GM18526 (cell line): ENCODE data around the gene SLC22A1.

Experiments
- POLR2A ChIP-seq: IDR thresholded peaks from 3 replicates; pipeline ENCODE4 v1.6.1; 2011; ENCODE audit not compliant: insufficient read length; ENCODE audit errors: extremely low read depth

Gene SLC22A1

DNA sequence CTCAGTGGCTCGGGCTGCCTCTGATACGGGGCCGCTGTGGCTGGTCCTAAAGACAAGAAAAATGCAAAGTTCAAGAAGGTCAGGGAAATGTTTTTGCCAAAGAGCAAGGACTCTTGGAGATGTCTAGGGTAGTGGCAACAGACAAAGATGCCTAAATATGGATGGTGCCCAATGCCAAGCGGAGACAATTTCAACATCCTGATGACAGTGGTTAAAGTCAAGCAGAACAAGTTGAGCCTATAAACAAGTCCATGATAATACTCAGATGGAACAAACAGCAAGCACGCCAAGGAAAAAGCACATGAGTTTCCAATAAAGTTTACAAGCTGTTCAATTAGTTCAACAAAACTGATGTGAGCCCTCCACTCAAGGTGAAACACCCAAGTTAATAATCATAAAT, 51.1 kb downstream of the SLC22A1 start:
- no peak for TF ChIP-seq POLR2A

DNA sequence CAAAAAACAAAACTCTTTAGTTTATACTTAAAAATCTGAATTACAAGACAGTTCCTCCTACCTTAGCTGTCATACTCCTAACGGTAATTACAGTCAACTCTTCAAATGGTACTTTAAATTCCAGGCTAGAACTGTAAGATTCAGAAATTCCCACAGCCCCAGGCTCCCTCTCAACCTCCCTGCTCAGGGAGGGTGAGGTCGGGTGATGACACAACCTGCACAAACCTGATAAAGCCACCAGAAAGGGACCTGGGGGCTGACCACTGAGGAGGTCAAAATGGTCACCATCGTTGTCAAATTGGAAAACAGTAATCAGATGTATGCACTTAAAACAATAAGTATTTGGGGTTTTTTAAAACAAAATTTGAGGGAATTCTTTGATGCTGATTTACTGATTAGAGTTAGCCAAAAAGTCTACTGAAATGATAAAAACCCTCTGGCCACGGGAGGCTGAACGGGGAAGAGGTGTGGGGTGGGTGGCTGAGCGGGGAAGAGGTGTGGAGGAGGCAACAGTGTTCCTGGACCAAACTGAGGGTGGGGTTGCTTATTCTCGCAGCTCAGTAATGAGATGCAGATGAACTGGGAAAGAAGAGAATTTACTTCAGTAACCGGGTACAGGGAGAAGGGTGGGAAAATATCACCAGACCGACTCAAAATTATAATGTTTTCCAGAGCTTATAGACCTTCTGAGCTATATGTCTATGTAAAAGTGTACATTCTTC, 52.4 kb downstream of the SLC22A1 start:
- no peak for TF ChIP-seq POLR2A

DNA sequence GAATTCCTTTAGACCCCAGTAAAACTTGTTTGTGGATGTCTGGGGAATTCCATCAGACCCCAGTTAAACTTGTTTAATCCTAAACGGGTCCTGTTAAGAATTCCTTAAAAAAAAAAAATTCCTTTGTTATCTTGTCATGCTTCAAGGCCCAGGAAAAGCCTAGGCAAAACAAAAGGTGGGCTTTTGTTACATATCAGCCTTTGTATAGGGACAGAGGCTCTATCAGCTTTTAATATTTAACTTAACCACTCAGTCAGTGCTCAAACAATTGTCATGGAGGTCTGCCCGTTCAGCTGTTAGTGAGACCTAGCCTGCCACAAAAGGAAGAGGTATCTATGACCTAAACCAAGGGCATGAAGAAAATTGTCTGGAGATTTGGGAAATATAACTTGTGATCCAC, 53.1 kb downstream of the SLC22A1 start:
- no peak for TF ChIP-seq POLR2A

DNA sequence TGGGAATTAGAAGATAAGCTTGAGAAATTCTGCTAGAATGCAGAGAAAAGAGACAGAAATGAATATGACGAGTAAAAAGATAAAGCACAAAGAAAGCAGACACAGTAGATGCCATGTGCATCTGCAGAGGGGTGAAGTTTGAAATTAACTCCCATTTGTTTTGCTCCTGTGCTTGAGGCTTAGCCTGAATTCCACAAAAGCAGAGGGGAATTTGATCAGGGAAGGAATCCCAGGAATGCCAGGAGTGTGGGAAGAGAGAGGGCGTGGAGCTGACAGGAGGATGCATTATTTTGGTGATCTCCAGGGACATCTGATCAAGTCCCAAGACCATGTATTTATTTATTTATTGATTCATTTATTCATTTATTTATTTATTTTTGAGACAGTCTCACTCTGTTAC, 55.6 kb downstream of the SLC22A1 start:
- TF ChIP-seq POLR2A, result no peak

DNA sequence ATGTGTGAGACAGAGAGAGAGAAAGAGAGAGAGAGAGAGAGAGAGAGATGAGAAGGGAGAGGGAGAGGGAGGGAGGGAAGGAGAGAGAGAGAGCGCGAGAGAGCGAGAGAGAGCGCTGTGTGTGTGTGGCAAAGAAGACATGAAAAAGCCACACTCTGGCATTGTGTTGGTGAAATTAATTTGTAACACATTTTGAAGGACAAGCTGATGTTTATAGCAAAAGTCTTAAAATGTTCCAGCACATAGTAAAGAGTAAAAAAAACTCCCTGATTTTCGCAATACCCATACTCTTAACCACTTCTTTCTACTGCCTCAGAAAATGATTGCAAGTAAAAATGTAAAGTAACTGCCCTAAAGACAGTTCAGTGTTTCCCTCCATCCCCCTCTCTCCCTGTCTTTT, 56.7 kb downstream of the SLC22A1 start:
- no peak for TF ChIP-seq POLR2A

DNA sequence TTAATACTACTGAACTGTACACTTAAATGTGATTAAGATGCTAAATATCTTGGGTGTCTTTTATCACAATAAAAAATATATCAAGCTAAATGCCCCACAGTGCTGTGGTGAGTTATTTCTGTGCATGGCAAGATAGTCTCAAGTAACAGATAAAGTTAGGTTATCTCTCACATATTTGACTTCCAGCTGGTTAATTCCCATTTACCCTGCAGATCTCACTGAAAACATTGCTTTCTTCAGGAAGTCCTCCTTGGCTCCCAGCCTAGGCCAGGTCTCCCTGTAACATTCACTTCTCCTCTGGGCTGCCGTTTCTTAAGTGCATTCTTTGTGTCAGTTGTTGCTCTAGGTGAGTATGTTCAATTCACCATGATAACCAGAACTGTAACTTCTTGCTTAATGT, 59.1 kb downstream of the SLC22A1 start:
- TF ChIP-seq POLR2A, result no peak

DNA sequence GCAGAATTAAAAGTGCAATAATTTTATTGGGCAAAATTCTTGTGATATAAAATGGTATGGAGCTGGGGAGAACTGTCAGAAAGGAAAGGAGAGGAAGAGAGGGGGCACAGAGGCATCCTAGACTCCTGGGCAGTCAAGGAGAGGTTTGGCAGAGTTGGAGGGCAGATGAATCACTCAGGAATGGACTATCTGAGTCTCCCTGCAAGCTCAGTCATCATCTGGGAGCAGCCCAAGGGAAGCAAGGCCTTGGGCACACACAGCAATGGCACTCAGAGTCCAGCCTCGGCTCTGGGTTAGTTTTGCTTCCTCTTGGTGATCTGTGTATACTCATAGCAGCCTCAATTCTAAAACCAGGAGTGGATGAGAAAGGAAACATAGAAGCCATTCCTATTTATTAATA, 67.2 kb downstream of the SLC22A1 start:
- no peak for TF ChIP-seq POLR2A

DNA sequence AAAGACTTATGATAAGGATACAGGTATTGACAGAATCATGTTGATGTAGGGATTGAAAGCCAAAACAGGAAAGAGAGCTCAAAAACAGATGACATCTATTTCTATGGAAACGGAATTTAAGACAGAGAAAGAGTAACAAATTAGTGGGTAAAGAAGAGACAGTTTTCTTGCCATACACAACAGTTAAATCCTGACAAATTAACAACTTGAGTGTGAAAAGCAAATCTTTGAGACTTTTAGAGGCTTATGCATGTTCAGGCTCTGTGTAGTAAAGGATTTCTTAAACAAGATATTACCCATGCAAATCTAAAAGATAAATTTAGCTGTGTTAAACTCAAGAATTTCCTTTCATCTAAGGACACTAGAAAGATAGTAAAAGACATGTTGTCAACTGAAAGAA, 68.5 kb downstream of the SLC22A1 start:
- TF ChIP-seq POLR2A, result no peak

DNA sequence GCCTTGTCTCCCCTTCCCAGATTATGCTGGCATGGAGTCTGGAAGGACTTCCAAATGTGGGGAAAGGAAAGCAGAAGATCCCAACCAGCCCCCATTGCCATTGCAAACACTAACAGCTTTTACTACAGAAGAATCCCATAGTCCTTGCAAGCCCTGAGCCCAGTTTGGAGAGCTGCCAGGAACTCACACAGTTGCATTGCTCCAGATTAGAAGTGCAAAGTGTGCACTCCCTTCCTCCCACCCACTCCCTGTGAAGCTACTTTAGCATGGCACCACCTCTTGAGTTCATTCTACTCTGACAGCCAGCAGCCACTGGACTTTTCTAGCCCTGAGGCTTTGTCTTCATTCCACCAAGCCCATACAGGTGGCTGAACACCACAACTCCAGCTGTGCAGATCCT, 69.4 kb downstream of the SLC22A1 start:
- no peak for TF ChIP-seq POLR2A

DNA sequence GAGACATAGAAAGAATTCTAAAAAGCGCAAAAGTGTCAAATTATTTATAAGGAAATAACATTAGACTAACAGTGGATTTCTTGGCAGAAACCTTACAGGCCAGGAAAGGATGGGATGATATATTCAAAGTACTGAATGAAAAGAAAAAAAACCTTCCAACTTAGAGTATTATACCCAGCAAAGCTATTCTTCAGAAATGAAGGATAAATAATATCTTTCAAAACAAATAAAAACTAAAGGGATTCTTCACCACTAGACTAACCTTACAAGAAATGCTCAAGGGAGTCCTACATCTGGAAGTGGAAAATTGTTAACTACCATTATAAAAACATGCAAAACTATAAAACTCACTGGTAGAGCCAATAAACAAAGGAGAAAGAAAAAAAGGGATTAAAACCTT, 71.2 kb downstream of the SLC22A1 start:
- TF ChIP-seq POLR2A, result no peak

DNA sequence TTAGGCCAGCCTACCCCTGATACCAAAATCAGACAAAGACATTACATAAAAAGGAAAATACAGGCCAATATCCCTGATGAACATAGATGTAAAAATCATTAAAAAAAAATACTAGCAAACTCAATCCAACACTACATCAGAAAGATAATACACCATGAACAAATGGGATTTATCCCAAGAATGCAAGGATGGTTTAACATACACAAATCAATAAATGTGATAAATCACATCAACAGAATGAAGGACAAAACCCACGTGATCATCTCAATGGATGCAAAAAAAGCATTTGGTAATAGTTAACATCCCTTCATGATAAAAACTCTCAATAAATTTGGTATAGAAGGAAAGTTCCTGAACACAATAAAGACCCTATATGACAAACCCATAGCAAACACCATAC, 73.2 kb downstream of the SLC22A1 start:
- TF ChIP-seq POLR2A, result no peak

DNA sequence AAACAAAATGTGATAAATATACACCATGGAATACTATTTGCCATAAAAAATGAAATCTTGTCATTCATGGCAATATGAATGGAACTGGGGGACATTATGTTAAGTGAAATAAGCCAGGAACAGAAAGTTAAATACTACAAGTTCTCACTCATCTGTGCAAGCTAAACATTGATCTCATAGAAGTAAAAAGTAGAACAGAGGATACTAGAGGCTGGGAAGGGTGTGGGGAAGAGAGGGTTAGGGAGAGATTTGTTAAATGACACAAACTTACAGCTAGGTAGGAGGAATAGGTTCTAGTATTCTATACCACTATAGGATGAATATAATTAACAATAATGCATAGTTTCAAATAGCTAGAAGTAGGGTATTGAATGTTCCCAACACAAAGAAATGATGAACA, 76.0 kb downstream of the SLC22A1 start:
- TF ChIP-seq POLR2A, result no peak

DNA sequence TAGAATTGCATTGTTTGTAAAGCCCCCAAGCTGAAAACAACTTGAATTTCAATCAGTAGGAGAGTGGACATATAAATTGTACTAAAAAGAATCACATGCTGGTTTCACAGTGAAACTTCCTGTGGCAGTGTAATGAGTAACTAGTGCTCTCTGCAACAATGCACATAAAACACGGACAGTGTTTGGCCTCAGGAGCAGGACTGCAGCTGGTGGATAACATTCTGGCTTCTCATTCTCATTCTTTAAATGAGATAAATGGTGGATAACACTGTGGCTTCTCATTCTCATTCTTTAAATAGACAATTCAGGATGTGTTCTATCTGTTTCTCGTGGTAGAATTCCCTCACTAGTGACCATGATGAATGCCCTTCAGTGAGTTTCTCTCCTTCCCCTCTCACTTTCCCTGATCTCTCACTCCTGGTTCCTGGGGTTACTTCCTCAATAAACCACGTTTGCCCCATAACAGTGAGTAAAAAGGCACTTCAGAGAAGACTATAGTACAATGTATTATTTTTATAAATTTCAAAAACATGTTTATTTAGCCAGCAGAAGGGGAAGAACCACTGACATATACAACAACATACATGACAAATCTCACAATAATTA, 77.1 kb downstream of the SLC22A1 start:
- no peak for TF ChIP-seq POLR2A

DNA sequence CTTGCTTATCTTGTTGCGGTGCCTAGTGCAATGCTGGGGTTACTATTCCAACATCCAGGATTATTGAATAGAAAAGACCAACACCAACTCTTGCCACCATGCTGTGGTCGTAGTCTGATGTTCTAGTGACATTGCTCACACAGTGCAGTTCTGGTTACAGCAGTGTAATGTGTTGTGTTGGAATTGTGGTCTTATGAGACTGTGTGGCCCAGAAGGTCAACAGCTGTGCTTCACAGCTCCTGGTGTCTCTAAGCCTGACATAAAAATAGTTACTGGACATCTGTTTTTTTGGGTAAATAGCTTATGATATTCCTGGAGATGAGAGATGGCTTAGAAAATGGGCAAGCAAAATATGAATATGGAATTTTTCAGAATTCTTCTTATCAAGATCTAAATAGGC, 79.4 kb downstream of the SLC22A1 start:
- TF ChIP-seq POLR2A, result no peak

DNA sequence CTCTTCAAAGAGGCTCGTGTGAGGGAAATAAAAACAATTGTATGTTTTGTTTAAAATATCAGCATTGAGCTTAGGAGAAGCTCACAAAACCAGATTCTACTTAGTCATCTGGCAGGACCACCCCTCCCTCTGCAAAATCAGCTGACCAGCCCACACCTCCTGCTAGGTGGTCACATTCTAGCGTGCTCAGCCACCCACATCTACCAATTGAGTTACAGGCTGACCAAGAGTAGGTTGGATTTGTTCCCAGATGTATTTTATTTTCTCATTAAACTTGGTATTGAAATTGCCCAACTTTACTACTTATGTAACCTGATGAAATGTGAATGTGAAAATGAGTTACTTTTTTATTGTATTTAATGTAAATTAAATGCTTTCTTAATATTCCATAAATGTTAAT, 80.8 kb downstream of the SLC22A1 start:
- TF ChIP-seq POLR2A, result no peak

DNA sequence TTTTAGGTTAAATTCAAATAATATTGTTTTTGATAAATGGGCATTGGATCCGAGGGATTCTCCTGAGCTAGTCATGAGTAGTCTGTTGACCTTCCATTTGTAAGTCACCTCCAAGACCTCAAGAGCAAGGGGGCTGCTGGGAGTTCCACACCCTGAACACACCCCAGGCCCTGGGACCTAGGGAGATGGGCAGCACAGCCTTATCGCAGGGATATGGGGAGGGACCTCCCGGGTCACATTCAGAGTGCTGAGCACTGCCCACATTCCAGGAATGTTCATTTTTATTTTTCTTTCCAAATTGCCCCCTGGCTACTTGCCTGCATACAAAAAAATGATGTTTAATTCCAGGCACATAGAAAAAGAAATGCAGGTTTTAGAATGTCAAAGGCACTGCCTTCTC, 81.5 kb downstream of the SLC22A1 start:
- no peak for TF ChIP-seq POLR2A

DNA sequence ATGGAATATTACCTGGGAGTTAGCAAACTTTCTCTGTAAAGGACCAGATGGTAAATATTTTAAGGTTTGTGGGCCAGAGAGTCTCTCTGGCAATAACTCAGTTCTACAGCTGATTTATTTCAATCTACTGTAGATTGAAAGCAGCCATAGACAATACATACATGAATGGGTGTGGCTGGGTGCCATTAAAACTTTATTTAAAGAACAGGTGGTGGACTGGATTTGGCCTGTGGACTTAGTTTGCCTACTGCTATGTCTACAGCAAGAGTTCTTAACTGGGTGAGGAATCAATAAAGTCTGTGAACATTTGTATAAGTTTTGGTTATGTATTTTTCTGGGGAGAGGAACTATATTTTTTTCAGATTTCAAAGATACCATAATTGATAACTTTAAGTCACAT, 81.9 kb downstream of the SLC22A1 start:
- no peak for TF ChIP-seq POLR2A
